Right lobe of liver (tissue), 6 donors: ENCODE measurements around the gene C2orf49. TPM values are rescaled to one million over a fixed set of nuclear protein-coding genes. Genes with fewer than 3 reads are reported as not detected.

Experiments used
- ATAC-seq, 4 donors: fragments of 200-7000 bp; cut with Tn5 transposase; one replicate each; pipeline ENCODE4 v1.9.1; 2020; ENCODE audit warnings: mild to moderate bottlenecking in 4 of 4, moderate library complexity in 4 of 4
- DNase-seq, 3 donors: peaks; one replicate each; pipeline ENCODE4 v3.0.0-alpha.2; 2020
- H3K27ac ChIP-seq, 3 donors: fragments of 200-600 bp; one replicate each; pipeline ENCODE4 v1.8.0; 2022
- H3K27me3 ChIP-seq, 2 donors: fragments of 200-600 bp; one replicate each; pipeline ENCODE4 v1.8.0; 2022
- H3K36me3 ChIP-seq, 4 donors: fragments of 200-600 bp; sonication (generic) in 1 of 4; one replicate each; pipeline versions ENCODE4 v1.5.1 to v1.8.0; 2017 to 2022; ENCODE audit warnings: control low read depth in 1 of 4
- H3K4me1 ChIP-seq, 4 donors: fragments of 200-600 bp; sonication (generic) in 1 of 4; one replicate each; pipeline versions ENCODE4 v1.5.1 to v1.8.0; 2017 to 2022; ENCODE audit warnings: control low read depth in 1 of 4
- H3K4me3 ChIP-seq, 3 donors: fragments of 200-600 bp; one replicate each; pipeline ENCODE4 v1.8.0; 2022
- H3K9me3 ChIP-seq, 4 donors: fragments of 200-600 bp; sonication (generic) in 1 of 4; one replicate each; pipeline versions ENCODE4 v1.5.1 to v1.8.0; 2017 to 2022; ENCODE audit warnings: control low read depth in 1 of 4
- CTCF ChIP-seq, 4 donors: fragments of 200-600 bp in 3 of 4; fragments of 450-650 bp in 1 of 4; IDR thresholded peaks; one replicate each; pipeline versions ENCODE4 v1.5.1 to v1.8.0; 2016 to 2022; ENCODE audit warnings: antibody characterized with exemption in 4 of 4, mild to moderate bottlenecking in 2 of 4
- POLR2A ChIP-seq: fragments of 450-650 bp; IDR thresholded peaks from one replicate; pipeline ENCODE4 v1.6.1; 2017; ENCODE audit warnings: antibody characterized with exemption, mild to moderate bottlenecking
- WGBS: methylation state at CpG from one replicate; pipeline ENCODE4 v1.1.6; 2018; ENCODE audit warnings: low coverage, low lambda C conversion rate; ENCODE audit not compliant: insufficient coverage; ENCODE audit errors: missing lambda C conversion rate; 5-methylcytosine and 5-hydroxymethylcytosine counted together
- intact Hi-C, 2 donors: fragments of 100-400 bp; cut with DNase I; formaldehyde crosslinking; loops; one replicate each; pipeline versions ENCODE4 v1.11.2 to v1.14.1; 2022
- total RNA-seq, 6 experiments: library from RNA; depleted of rRNA in 2 of 6; stranded (reverse); fragments of >200 nt in 2 of 6; fragmentation: NEBNext Ultra II Directional in 3 of 6; extraction: Animal tissue kit (Norgen Biotek cat#: 25700) in 3 of 6; gene quantifications; one replicate each; pipeline versions ENCODE4 v1.1.0 to v1.2.4, GENCODE V29; 2016 to 2023
- donor health status: DM: no; HTN: yes; CAD: no.
- donor health status: DM: no; HTN: no; CAD: no.
- donor health status: DM: no; HTN: no; CAD: no.
- donor health status: DM: no; HTN: yes; CAD: no.
- donor health status: DM: no; HTN: yes; CAD: no.

The C2orf49 gene
- total RNA-seq, 6 experiments from 2014 or later: 3.9 to 7.4 (median 6.4) TPM

DNA sequence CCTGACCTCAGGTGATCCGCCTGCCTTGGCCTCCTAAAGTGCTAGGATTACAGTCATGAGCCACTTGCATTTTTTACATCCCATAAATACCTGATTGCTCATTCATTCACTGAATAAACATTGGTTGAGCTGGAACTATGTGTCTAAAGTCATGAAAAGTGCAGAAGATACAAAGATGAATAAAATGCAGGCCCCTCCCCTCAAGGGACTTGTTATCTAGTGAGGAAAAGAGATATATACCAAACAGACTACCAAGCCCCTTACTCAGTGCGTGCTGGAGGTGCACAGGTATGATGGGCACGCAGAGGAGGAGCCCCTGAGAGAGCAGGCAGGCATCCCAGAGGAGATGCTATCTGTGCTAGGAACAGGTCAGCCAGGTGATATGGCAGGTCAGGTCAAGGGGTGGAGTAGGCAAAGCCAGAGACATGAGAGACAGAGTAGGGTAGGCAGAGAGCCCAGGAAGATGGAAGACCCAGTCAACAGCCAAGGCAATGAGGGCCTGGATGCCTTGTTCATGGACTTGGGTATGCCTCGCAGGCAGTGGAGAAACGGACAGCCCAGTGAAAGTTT is 53.8 kb downstream of the C2orf49 start:
- Histone ChIP-seq H3K36me3 (no peaks in the 10 kb centered on the region), H3K4me3 (no peak overlapping the region), H3K9me3 (no peaks in the 10 kb centered on the region), H3K27me3 (no peaks in the 10 kb centered on the region), H3K4me1 (no peaks in the 10 kb centered on the region), H3K27ac (no peak overlapping the region)
- WGBS: 100% methylated on average over 2 of the region's 5 CpGs
- ATAC-seq (no peak), DNase-seq (no peak)
- intact Hi-C loops: no loop called here
- TF ChIP-seq CTCF (IDR thresholded peaks at IDR 0.05): no peak
- no peak for TF ChIP-seq POLR2A

- no peaks in the 10 kb centered on the region for H3K4me1 ChIP-seq
Measured at GRCh38 chr2:105391763-105392662, 54.7 kb downstream of the C2orf49 start.

GRCh38 chr2:105393373-105394055 is 56.2 kb downstream of the C2orf49 start:
- Histone ChIP-seq H3K4me3 (no peak overlapping the region), H3K4me1 (peaks cover 0 to 6% (median 0%) of the 10 kb centered on the region in 4 donors), H3K9me3 (no peaks in the 10 kb centered on the region), H3K36me3 (no peaks in the 10 kb centered on the region), H3K27me3 (no peaks in the 10 kb centered on the region), H3K27ac (no peak overlapping the region)
- intact Hi-C loops: no loop called here
- TF ChIP-seq POLR2A (no peak), CTCF (IDR thresholded peaks at IDR 0.05) (no peak)
- ATAC-seq (no peak), DNase-seq (no peak)
- WGBS: 73% methylated on average over 10 of the region's 13 CpGs

More at GRCh38 chr2:105391763-105392662, 54.7 kb downstream of the C2orf49 start:
- no peaks in the 10 kb centered on the region for H3K9me3 ChIP-seq
- no peak for ATAC-seq
- no peak for DNase-seq
- H3K27ac ChIP-seq: no peak overlapping the region
- H3K4me3 ChIP-seq: no peak overlapping the region
- no peaks in the 10 kb centered on the region for H3K27me3 ChIP-seq
- intact Hi-C loops: no loop called here
- H3K36me3 ChIP-seq: no peaks in the 10 kb centered on the region
- 85% methylated on average over 8 of the region's 9 CpGs for WGBS
- TF ChIP-seq CTCF (IDR thresholded peaks at IDR 0.05): no peak

DNA sequence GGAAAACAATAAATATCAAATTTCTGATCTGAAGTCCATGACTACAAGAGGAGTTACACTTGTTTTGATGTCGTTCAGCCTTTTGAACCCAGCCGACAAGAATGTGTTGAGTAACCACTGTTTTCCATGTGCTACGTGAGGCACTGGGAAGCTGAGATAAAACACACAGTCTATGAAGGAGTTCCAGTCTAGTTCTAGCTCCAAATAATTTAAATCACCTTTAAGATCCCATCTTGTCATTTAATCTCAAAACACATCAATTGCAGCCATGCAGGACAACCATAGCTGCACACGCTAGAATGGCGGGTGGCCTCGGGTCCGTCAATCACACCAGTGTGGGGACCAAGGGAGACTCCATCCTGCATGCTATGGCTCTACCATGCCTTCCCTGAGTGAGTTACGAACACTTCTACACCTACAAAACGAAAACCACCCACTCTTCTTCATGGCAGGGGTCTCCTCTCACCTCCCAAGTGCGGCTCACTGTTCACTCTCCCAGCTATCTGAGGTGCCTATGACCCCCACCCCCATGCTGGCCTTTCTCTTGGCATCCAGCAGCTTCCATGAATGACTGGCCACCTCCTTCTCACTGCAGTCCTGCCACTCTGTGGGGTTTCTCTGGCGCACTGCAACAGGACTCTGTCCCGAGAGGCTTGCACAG is 57.7 kb downstream of the C2orf49 start:
- DNase-seq (no peak), ATAC-seq (peak in 1 of 4 donors; percentile 24)
- H3K27me3 ChIP-seq: no peaks in the 10 kb centered on the region
- intact Hi-C loops: no loop called here
- H3K9me3 ChIP-seq: no peaks in the 10 kb centered on the region
- H3K4me3 ChIP-seq: no peak overlapping the region
- H3K36me3 ChIP-seq: no peaks in the 10 kb centered on the region
- H3K4me1 ChIP-seq: peaks cover 0 to 7% (median 0%) of the 10 kb centered on the region in 4 donors
- TF ChIP-seq POLR2A: no peak
- no peak for TF ChIP-seq CTCF (IDR thresholded peaks at IDR 0.05)
- H3K27ac ChIP-seq: no peak overlapping the region
- WGBS: 66% methylated on average over 8 of the region's 12 CpGs
